ENCODE data around the gene MCUB. TPM values are rescaled to one million over a fixed set of nuclear protein-coding genes. Genes with fewer than 3 reads are reported as not detected.
"Not testable (repeated sequence)": the region's sequence is repeated elsewhere in the genome, so short reads cannot be mapped to it uniquely, and the experiment has no call there.

The MCUB gene
- total and polyA plus RNA-seq, 2 donors (not counting 1 experiment from before 2014, with no cell fraction given) = 19.0 to 20.6 TPM

- H3K27ac ChIP-seq (ENCODE audit: insufficient read depth, low read length) = no peak overlapping the region
- H3K9ac ChIP-seq (ENCODE audit: insufficient read depth, low read length) = no peak overlapping the region
- no peaks in the 10 kb centered on the region for H4K20me1 ChIP-seq (ENCODE audit: control insufficient read depth, extremely low read depth, insufficient read depth, low read length)
- H3K36me3 ChIP-seq (ENCODE audit: control insufficient read depth, insufficient read depth, low read length) = no peaks in the 10 kb centered on the region
- no peaks in the 10 kb centered on the region for H3K27me3 ChIP-seq (ENCODE audit: control insufficient read depth, insufficient read depth, low read length)
- no peak overlapping the region for H2AFZ ChIP-seq (ENCODE audit: low read length)
- no peaks in the 10 kb centered on the region for H3K9me3 ChIP-seq (ENCODE audit: control insufficient read depth, insufficient read depth, low read depth, low read length)
- TF ChIP-seq EZH2 (IDR thresholded peaks at IDR 0.05; ENCODE audit: low read length, missing control alignments) (no peak), CTCF (conservative IDR thresholded peaks at IDR 0.05 in 1 of 2, IDR thresholded peaks at IDR 0.05 in 1 of 2; ENCODE audit: low read depth in 1 of 2, low read length in 2 of 2) (no peak)
- H3K4me2 ChIP-seq (ENCODE audit: extremely low read depth, insufficient read depth, low read length) = no peak overlapping the region
- H3K79me2 ChIP-seq (ENCODE audit: control insufficient read depth, insufficient read depth, low read length) = no peaks in the 10 kb centered on the region
- DNase-seq (ENCODE audit: low read depth in 2 of 2) = no peak
- no peaks in the 10 kb centered on the region for H3K4me1 ChIP-seq (ENCODE audit: control insufficient read depth, extremely low read depth, insufficient read depth, low read length)
- no peak overlapping the region for H3K4me3 ChIP-seq (replicated peaks in 1 of 4; ENCODE audit: control extremely low read depth in 1 of 4, insufficient read depth in 1 of 4, low read depth in 3 of 4, low read length in 4 of 4)
Measured at GRCh38 chr4:109676886-109677285, 116.8 kb downstream of the MCUB start.

- not testable (repeated sequence) for H3K4me1 ChIP-seq (ENCODE audit: control insufficient read depth, extremely low read depth, insufficient read depth, low read length); H3K27me3 ChIP-seq (ENCODE audit: control insufficient read depth, insufficient read depth, low read length); H3K4me2 ChIP-seq (ENCODE audit: extremely low read depth, insufficient read depth, low read length); H2AFZ ChIP-seq (ENCODE audit: low read length); H3K9me3 ChIP-seq (ENCODE audit: control insufficient read depth, insufficient read depth, low read depth, low read length); H3K9ac ChIP-seq (ENCODE audit: insufficient read depth, low read length); H3K27ac ChIP-seq (ENCODE audit: insufficient read depth, low read length); DNase-seq (ENCODE audit: low read depth in 2 of 2); H3K36me3 ChIP-seq (ENCODE audit: control insufficient read depth, insufficient read depth, low read length); H3K4me3 ChIP-seq (replicated peaks in 1 of 4; ENCODE audit: control extremely low read depth in 1 of 4, insufficient read depth in 1 of 4, low read depth in 3 of 4, low read length in 4 of 4); H3K79me2 ChIP-seq (ENCODE audit: control insufficient read depth, insufficient read depth, low read length); H4K20me1 ChIP-seq (ENCODE audit: control insufficient read depth, extremely low read depth, insufficient read depth, low read length)
Measured at GRCh38 chr4:109678472-109678871, 118.4 kb downstream of the MCUB start.

GRCh38 chr4:109678925-109679324, 118.9 kb downstream of the MCUB start:
- H3K36me3 ChIP-seq (ENCODE audit: control insufficient read depth, insufficient read depth, low read length); H3K4me1 ChIP-seq (ENCODE audit: control insufficient read depth, extremely low read depth, insufficient read depth, low read length); H2AFZ ChIP-seq (ENCODE audit: low read length); H3K4me2 ChIP-seq (ENCODE audit: extremely low read depth, insufficient read depth, low read length); H3K9me3 ChIP-seq (ENCODE audit: control insufficient read depth, insufficient read depth, low read depth, low read length); H3K27ac ChIP-seq (ENCODE audit: insufficient read depth, low read length); H3K9ac ChIP-seq (ENCODE audit: insufficient read depth, low read length); H3K27me3 ChIP-seq (ENCODE audit: control insufficient read depth, insufficient read depth, low read length); H4K20me1 ChIP-seq (ENCODE audit: control insufficient read depth, extremely low read depth, insufficient read depth, low read length); H3K79me2 ChIP-seq (ENCODE audit: control insufficient read depth, insufficient read depth, low read length); DNase-seq (ENCODE audit: low read depth in 2 of 2); H3K4me3 ChIP-seq (replicated peaks in 1 of 4; ENCODE audit: control extremely low read depth in 1 of 4, insufficient read depth in 1 of 4, low read depth in 3 of 4, low read length in 4 of 4): not testable (repeated sequence)

GRCh38 chr4:109682875-109683274, 122.8 kb downstream of the MCUB start:
- Histone ChIP-seq H4K20me1 (ENCODE audit: control insufficient read depth, extremely low read depth, insufficient read depth, low read length) (no peaks in the 10 kb centered on the region), H3K9ac (ENCODE audit: insufficient read depth, low read length) (no peak overlapping the region), H3K36me3 (ENCODE audit: control insufficient read depth, insufficient read depth, low read length) (no peaks in the 10 kb centered on the region), H2AFZ (ENCODE audit: low read length) (no peak overlapping the region), H3K27ac (ENCODE audit: insufficient read depth, low read length) (no peak overlapping the region), H3K4me1 (ENCODE audit: control insufficient read depth, extremely low read depth, insufficient read depth, low read length) (no peaks in the 10 kb centered on the region), H3K27me3 (ENCODE audit: control insufficient read depth, insufficient read depth, low read length) (no peaks in the 10 kb centered on the region), H3K4me2 (ENCODE audit: extremely low read depth, insufficient read depth, low read length) (no peak overlapping the region), H3K79me2 (ENCODE audit: control insufficient read depth, insufficient read depth, low read length) (no peaks in the 10 kb centered on the region), H3K9me3 (ENCODE audit: control insufficient read depth, insufficient read depth, low read depth, low read length) (no peaks in the 10 kb centered on the region), H3K4me3 (replicated peaks in 1 of 4; ENCODE audit: control extremely low read depth in 1 of 4, insufficient read depth in 1 of 4, low read depth in 3 of 4, low read length in 4 of 4) (no peak overlapping the region)
- no peak for DNase-seq (ENCODE audit: low read depth in 2 of 2)
- no peak for TF ChIP-seq EZH2 (IDR thresholded peaks at IDR 0.05; ENCODE audit: low read length, missing control alignments)
- TF ChIP-seq CTCF (conservative IDR thresholded peaks at IDR 0.05 in 1 of 2, IDR thresholded peaks at IDR 0.05 in 1 of 2; ENCODE audit: low read depth in 1 of 2, low read length in 2 of 2) = no peak

Data from fibroblast of lung (primary cell).